ENCODE results near the gene MBNL2.
"Not testable (repeated sequence)": the region's sequence is repeated elsewhere in the genome, so short reads cannot be mapped to it uniquely, and the experiment has no call there.

MBNL2 gene

GRCh38 chr13:97329331-97329730, 107.2 kb downstream of the MBNL2 start:
- DNase-seq: no peak

DNA sequence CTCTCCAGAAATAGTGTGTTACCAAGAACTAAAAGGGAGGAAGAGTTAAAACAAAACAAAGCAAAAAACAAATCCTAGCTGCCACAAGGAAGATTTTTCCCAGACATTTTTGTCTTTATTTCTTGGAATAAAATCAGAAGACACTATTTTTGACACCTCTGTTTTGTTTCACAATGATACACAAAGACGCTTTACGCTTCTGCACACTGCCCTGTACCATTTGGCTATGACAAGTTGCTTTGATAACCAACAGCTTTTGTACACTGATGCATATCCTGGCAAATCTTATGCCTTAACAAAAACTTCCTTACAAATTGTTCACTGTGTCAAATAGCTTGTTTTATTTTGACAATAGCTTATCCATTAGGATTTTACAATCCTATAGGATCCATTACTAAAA, 108.3 kb downstream of the MBNL2 start:
- DNase-seq: no peak

- DNase-seq: no peak
Measured at GRCh38 chr13:97332742-97333141, 110.6 kb downstream of the MBNL2 start.

GRCh38 chr13:97333983-97334382, 111.8 kb downstream of the MBNL2 start:
- no peak for DNase-seq

- no peak for DNase-seq
Measured at GRCh38 chr13:97334690-97335089, 112.6 kb downstream of the MBNL2 start.

DNA sequence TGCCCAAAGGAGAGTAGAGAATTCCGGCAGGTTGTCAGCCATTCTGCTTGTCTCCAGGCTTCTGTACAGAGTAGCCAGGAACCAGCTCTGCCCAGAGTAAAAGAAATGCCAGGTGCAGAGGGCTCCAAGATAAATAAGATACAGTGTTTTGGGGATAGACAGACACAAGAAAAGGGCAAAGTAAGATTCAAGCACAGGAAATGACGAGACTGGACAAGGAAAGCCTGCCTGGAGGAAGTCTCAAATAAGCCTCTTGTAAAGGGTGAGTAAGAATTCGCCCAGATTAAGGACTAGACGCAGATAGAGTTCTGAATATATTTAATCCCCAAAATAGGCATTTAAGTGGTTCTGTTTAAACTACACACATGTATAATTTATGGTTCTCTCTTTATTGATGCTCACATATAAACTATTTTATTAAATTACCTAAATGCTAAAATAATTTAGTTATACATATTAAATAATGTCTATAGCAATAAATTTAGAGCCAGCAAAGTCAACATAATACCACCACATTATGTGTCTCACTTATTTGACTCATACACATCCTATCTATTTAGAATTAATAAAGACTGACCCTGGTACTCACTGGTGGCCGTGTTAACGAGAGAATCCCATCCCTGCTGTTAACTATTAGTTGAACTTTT, 113.5 kb downstream of the MBNL2 start:
- no peak for DNase-seq

GRCh38 chr13:97337985-97338499, 115.9 kb downstream of the MBNL2 start:
- no peak for DNase-seq

DNA sequence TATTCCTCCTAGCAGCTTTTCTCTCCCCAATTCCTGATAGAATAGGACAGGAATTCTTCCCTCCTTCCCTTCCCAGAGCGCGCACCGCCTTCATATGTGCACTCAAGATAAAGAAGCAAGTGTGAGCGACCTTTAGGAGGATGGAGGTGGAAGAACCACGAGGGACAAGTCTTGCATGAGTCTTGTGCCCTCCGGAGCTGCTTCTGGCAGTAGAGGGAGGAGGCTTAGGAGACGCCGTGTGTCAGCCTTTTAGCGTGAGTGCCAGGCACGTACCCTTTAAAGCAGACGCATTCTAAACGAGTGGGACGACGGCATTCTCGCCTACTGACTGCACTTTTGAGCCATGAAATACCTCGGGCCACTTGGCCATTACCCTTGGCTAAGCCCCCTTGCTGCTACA, 116.4 kb downstream of the MBNL2 start:
- DNase-seq: no peak

GRCh38 chr13:97339019-97339987, 117.2 kb downstream of the MBNL2 start:
- DNase-seq: no peak

- no peak for DNase-seq
Measured at GRCh38 chr13:97339988-97340749, 118.0 kb downstream of the MBNL2 start.

DNA sequence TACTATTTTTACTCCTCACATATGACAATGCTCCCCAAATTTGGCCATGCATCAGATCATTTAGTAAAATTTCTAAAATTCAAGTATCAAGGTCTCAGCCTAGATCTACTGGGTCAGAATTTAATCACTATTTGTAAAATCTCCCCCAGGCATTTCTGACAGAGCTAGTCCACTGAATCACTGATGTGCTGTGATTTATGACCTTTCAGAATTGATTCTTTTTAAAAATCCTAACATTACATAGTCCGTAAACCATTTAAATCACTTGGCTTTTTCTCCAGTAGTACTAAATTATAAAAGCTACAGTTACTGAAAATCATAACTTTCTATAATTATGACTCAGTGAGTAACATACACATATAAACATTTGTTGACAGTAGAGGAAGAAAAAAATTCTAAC, 119.0 kb downstream of the MBNL2 start:
- DNase-seq: no peak

- no peak for DNase-seq
Measured at GRCh38 chr13:97342136-97342535, 120.0 kb downstream of the MBNL2 start.

DNA sequence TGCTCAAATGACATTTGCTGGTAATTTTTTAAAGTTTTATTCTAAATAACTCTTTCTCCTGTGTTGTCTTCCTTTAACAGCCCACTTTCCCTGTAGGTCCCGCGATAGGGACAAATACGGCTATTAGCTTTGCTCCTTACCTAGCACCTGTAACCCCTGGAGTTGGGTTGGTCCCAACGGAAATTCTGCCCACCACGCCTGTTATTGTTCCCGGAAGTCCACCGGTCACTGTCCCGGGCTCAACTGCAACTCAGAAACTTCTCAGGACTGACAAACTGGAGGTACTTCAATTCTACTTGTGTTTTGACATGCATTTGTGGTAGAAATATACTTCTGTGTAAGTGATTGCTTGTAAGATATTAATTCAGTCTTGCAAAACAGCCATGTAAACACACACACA, 120.8 kb downstream of the MBNL2 start:
- no peak for DNase-seq

DNA sequence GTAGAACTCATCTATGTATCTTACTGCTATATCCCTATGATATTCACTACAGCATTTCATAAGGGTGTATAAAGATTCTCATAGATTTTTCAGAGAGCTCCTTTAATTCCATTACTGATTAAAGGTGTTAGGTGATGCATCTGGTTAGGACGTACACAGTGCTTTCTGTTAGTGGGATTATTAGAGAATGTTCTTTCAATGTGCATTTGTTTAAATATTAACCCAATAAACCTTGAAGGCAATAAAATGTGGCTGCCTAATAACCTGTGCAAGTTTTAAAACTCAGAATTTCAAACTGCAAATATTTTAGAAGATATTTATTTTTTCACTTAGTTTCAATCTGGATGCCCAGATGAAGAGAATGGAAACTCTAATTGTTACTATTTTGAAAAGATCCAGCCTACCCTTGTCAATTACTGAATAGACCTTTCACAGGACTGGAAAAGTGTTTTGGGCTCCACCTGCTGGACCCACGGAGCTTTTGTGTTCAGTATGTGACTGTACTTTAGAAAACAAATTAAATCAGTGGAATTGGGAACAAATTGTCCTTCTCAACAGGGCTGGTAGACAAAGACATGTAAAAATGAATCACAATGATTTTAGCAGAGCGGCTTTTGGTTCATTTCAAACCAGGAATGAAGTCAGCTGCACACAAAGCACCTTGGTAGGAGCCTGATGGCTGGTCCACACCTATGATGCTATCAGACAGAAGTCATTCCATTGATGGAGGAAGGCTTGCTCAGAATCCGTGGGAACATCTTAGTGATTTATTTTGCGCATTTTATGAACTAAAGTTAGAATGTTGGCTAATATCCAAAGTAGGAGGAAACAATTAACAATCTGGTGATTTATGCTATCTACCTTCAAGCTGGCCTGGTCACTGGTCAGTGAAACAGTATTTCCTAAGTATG, 122.4 kb downstream of the MBNL2 start:
- DNase-seq: peak; percentile 48

- DNase-seq: no peak
Measured at GRCh38 chr13:97346097-97346496, 124.0 kb downstream of the MBNL2 start.

- DNase-seq: no peak
Measured at GRCh38 chr13:97346561-97347254, 124.6 kb downstream of the MBNL2 start.

GRCh38 chr13:97347255-97347932, 125.3 kb downstream of the MBNL2 start:
- DNase-seq: no peak

DNA sequence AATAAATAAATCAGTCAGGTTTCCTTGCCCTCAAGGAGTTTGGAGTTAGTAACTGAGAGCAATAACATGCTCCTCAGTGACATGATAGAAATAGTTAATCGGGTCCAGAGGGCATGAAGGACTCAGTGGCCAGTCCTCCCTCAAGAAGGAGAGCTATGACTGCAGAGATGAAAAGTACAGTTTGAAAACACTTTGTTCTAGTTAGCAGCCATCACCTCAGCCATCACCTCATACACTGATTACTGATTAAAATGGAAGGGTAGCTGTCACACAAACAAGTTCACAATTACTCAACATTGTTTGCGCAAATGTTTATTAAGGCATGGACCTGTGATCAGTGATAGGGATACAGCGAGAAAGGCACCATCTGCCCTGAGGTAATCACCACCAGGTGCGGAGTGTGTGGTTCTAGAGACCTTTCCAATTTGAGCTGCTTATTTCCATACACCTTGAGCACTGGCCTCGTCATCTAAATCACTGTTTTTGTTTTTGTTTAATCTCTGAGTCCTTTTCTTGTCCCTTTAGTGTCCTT, 126.5 kb downstream of the MBNL2 start:
- no peak for DNase-seq

DNA sequence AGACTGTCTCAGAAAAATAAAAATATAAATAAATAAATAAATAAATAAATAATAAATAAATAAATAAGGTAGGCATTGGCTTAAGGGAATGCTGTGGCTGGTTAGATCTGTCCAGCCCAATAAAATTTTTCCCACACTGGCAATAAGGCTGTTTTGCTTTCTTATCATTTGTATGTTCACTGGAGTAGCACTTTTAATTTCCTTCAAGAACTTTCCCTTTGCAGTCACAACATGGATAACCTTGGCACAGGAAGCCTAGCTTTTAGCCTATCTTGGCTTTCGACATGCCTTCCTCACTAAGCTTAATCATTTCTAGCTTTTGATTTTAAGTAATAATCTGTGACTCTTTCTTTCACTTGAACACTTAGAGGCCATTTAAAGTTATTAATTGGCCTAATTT, 129.9 kb downstream of the MBNL2 start:
- DNase-seq: not testable (repeated sequence)

DNA sequence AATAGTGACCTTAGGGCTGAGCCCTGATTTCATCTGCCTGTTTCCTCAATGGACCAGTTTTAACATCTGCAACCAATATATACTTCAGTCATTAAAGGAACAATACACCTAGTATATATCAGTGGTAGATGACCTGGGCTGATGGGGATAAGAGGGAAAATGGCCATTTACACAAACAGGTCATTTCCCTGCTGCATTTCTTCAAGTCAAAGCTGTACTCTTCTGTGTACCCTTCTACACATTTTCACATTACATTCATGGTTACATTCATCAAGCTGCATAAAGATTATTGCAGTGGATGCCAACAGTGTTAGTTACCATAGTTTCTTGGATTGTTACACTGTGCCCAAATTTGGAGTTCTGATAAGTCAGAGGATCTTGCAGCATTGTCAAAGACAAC, 130.7 kb downstream of the MBNL2 start:
- no peak for DNase-seq
